HG02798 (cell line): ENCODE measurements around the gene UBALD1.

ENCODE experiments used
- ATAC-seq: cut with Tn5 transposase; IDR thresholded peaks from one replicate; pipeline ENCODE4 v1.9.1; 2021; ENCODE audit warnings: mild to moderate bottlenecking; ENCODE audit not compliant: unreplicated experiment, poor library complexity

UBALD1 gene

DNA sequence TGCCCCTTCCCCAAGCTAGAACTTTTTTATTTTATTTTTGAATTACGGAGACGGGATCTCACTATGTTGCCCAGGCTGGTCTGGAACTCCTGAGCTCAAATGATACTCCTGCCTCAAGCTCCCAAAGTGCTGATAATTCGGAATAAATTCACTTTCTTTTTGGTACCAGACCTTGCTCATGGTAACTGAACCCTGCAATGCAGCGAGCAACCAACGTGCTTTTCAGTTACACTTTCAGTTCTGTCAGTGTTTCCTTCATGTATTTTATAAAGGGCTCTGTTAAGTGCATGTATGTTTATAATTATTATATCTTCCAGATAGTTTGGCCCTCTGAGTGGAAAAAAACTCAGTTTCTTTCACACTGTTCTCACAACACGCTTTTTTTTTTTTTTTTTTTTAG lies 44.6 kb downstream of the UBALD1 start:
- ATAC-seq: no peak

DNA sequence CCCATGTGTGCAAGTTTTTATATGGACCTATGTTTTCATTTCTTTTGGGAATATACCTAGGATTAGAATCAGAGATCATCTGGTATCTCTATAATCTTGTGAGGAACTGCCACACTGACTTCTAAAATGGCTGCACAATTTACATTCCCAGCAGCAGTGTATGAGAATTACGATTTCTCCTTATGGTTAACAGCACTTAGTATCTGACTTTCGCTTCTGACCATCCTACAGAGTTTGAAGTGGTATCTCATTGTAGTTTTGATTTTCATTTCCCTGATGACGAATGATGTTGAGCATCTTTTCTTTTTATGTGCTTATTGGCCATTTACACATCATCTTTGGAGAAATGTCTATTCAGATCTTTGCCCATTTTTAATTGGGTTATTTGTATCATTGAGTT lies 48.5 kb downstream of the UBALD1 start:
- no peak for ATAC-seq

DNA sequence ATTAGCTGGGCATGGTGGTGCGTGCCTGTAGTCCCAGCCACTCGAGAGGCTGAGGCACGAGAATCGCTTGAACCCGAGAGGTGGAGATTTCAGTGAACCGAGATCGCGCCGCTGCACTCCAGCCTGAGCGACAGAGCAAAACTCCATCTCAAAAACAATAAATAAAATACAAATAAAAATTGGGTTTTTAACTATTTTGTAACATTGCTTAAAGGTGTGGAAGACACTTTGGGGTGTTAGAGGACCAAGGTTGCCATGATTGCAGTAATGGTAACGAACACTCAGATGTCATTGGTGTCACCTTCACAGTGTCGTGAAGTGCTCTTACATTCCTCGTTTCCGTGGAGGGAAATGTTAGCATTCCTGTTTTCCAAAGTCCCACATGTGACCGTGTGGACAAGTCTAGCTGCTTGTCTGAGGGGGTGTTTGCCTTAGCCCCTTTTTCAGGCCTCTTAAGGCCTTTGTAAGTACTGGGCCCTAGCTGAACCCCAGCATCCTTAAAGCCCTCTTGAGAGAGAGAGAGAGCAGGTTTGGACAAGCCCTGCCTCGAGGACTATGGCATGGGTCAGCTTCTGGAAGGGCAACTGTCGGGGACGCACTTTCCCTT lies 49.9 kb downstream of the UBALD1 start:
- ATAC-seq: no peak

DNA sequence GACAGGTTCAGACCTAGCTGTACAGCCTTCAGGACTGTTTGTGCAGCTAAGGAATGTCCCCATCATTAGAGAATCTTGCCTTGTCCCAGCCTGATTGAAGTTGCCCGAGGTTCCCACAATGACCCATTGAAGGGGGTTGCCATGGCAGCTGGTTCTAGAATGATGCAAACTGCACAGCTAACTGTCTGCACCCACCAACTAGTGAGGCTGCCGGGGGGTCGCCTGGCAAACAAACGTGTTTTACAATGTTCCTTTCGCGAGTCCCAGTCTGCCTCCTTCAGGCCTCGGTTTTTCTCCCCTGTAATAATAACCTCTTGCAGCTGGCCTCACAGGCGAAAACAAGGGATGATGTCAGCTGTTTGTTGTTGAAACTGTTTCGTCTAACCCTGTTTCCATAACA lies 53.1 kb downstream of the UBALD1 start:
- ATAC-seq: no peak
